ENCODE results near the gene NBPF4.
"Not testable (repeated sequence)": the region's sequence is repeated elsewhere in the genome, so short reads cannot be mapped to it uniquely, and the experiment has no call there.

The NBPF4 gene

GRCh38 chr1:108216028-108216890, 27.6 kb downstream of the NBPF4 start:
- H2AK5ac ChIP-seq (ENCODE audit: low read length); H3K4ac ChIP-seq (ENCODE audit: low read depth, low read length); H3K36me3 ChIP-seq (ENCODE audit: control insufficient read depth, insufficient read depth, low read length); H3K56ac ChIP-seq (ENCODE audit: low read length); H3K4me2 ChIP-seq (ENCODE audit: low read length); H3K23ac ChIP-seq (ENCODE audit: low read length); H2BK5ac ChIP-seq (ENCODE audit: low read length); H2BK120ac ChIP-seq (ENCODE audit: low read depth, low read length); H3K18ac ChIP-seq (ENCODE audit: low read length); H3K79me1 ChIP-seq (ENCODE audit: low read length); H3K79me2 ChIP-seq (ENCODE audit: control insufficient read depth, insufficient read depth, low read length); H4K8ac ChIP-seq (ENCODE audit: low read depth, low read length); H3K27ac ChIP-seq (ENCODE audit: low read depth, low read length); H4K5ac ChIP-seq (ENCODE audit: low read length); H2BK15ac ChIP-seq (replicated peaks; ENCODE audit: low read depth); H3K27me3 ChIP-seq (ENCODE audit: insufficient read depth, low read length, poor library complexity); DNase-seq; H3K4me1 ChIP-seq (ENCODE audit: control insufficient read depth, low read depth, low read length); H3K4me3 ChIP-seq (ENCODE audit: low read length); H3K9ac ChIP-seq (ENCODE audit: low read length): not testable (repeated sequence)
- no CpG with 5 or more reads among the region's 6 CpGs for WGBS (ENCODE audit: extremely low coverage, insufficient coverage, low lambda C conversion rate)

- not testable (repeated sequence) for H3K23ac ChIP-seq (ENCODE audit: low read length); H3K79me2 ChIP-seq (ENCODE audit: control insufficient read depth, insufficient read depth, low read length); H3K18ac ChIP-seq (ENCODE audit: low read length); DNase-seq; H3K56ac ChIP-seq (ENCODE audit: low read length); H4K8ac ChIP-seq (ENCODE audit: low read depth, low read length); H2BK120ac ChIP-seq (ENCODE audit: low read depth, low read length); H3K4me2 ChIP-seq (ENCODE audit: low read length); H3K4ac ChIP-seq (ENCODE audit: low read depth, low read length); H3K27me3 ChIP-seq (ENCODE audit: insufficient read depth, low read length, poor library complexity); H3K79me1 ChIP-seq (ENCODE audit: low read length); H2BK15ac ChIP-seq (replicated peaks; ENCODE audit: low read depth); H4K5ac ChIP-seq (ENCODE audit: low read length); H3K4me1 ChIP-seq (ENCODE audit: control insufficient read depth, low read depth, low read length); H3K9ac ChIP-seq (ENCODE audit: low read length); H2BK5ac ChIP-seq (ENCODE audit: low read length); H3K27ac ChIP-seq (ENCODE audit: low read depth, low read length); H3K4me3 ChIP-seq (ENCODE audit: low read length); H3K36me3 ChIP-seq (ENCODE audit: control insufficient read depth, insufficient read depth, low read length); H2AK5ac ChIP-seq (ENCODE audit: low read length)
- no CpG with 5 or more reads among the region's 5 CpGs for WGBS (ENCODE audit: extremely low coverage, insufficient coverage, low lambda C conversion rate)
Measured at GRCh38 chr1:108214641-108215465, 29.0 kb downstream of the NBPF4 start.

GRCh38 chr1:108211014-108211413, 32.9 kb downstream of the NBPF4 start:
- no peak for DNase-seq
- no peaks in the 10 kb centered on the region for H3K27me3 ChIP-seq (ENCODE audit: insufficient read depth, low read length, poor library complexity)
- no peaks in the 10 kb centered on the region for H3K36me3 ChIP-seq (ENCODE audit: control insufficient read depth, insufficient read depth, low read length)
- H4K8ac ChIP-seq (ENCODE audit: low read depth, low read length), result no peak overlapping the region
- no peak overlapping the region for H4K5ac ChIP-seq (ENCODE audit: low read length)
- no peak overlapping the region for H3K18ac ChIP-seq (ENCODE audit: low read length)
- no peak overlapping the region for H3K56ac ChIP-seq (ENCODE audit: low read length)
- no peak overlapping the region for H3K9ac ChIP-seq (ENCODE audit: low read length)
- WGBS (ENCODE audit: extremely low coverage, insufficient coverage, low lambda C conversion rate), result no CpG with 5 or more reads among the region's 1 CpG
- H3K79me2 ChIP-seq (ENCODE audit: control insufficient read depth, insufficient read depth, low read length), result no peaks in the 10 kb centered on the region
- H3K27ac ChIP-seq (ENCODE audit: low read depth, low read length), result no peak overlapping the region
- H3K23ac ChIP-seq (ENCODE audit: low read length), result no peak overlapping the region
- H3K4me2 ChIP-seq (ENCODE audit: low read length), result no peak overlapping the region
- no peaks in the 10 kb centered on the region for H3K4me1 ChIP-seq (ENCODE audit: control insufficient read depth, low read depth, low read length)
- no peaks in the 10 kb centered on the region for H3K79me1 ChIP-seq (ENCODE audit: low read length)
- no peak overlapping the region for H2BK5ac ChIP-seq (ENCODE audit: low read length)
- H2AK5ac ChIP-seq (ENCODE audit: low read length), result no peak overlapping the region
- H3K4ac ChIP-seq (ENCODE audit: low read depth, low read length), result no peak overlapping the region
- H3K4me3 ChIP-seq (ENCODE audit: low read length), result no peak overlapping the region
- H2BK120ac ChIP-seq (ENCODE audit: low read depth, low read length), result no peak overlapping the region
- no peak overlapping the region for H2BK15ac ChIP-seq (replicated peaks; ENCODE audit: low read depth)

GRCh38 chr1:108209456-108210108, 34.3 kb downstream of the NBPF4 start:
- Histone ChIP-seq H3K23ac (ENCODE audit: low read length) (peak overlapping the region; percentile 11), H2AK5ac (ENCODE audit: low read length) (no peak overlapping the region), H3K27ac (ENCODE audit: low read depth, low read length) (no peak overlapping the region), H3K4ac (ENCODE audit: low read depth, low read length) (no peak overlapping the region), H4K8ac (ENCODE audit: low read depth, low read length) (no peak overlapping the region), H2BK15ac (replicated peaks; ENCODE audit: low read depth) (no peak overlapping the region), H2BK120ac (ENCODE audit: low read depth, low read length) (no peak overlapping the region), H3K4me2 (ENCODE audit: low read length) (no peak overlapping the region), H4K5ac (ENCODE audit: low read length) (no peak overlapping the region), H3K79me1 (ENCODE audit: low read length) (no peaks in the 10 kb centered on the region), H2BK5ac (ENCODE audit: low read length) (no peak overlapping the region), H3K4me3 (ENCODE audit: low read length) (no peak overlapping the region), H3K36me3 (ENCODE audit: control insufficient read depth, insufficient read depth, low read length) (no peaks in the 10 kb centered on the region), H3K9ac (ENCODE audit: low read length) (no peak overlapping the region), H3K4me1 (ENCODE audit: control insufficient read depth, low read depth, low read length) (no peaks in the 10 kb centered on the region), H3K56ac (ENCODE audit: low read length) (peak overlapping the region; percentile 34), H3K79me2 (ENCODE audit: control insufficient read depth, insufficient read depth, low read length) (no peaks in the 10 kb centered on the region), H3K27me3 (ENCODE audit: insufficient read depth, low read length, poor library complexity) (no peaks in the 10 kb centered on the region), H3K18ac (ENCODE audit: low read length) (no peak overlapping the region)
- no CpG with 5 or more reads among the region's 11 CpGs for WGBS (ENCODE audit: extremely low coverage, insufficient coverage, low lambda C conversion rate)
- DNase-seq, result no peak

GRCh38 chr1:108208724-108209446, 35.0 kb downstream of the NBPF4 start:
- H3K56ac ChIP-seq (ENCODE audit: low read length), result peak overlapping the region; percentile 34
- H3K4me3 ChIP-seq (ENCODE audit: low read length), result no peak overlapping the region
- H3K9ac ChIP-seq (ENCODE audit: low read length), result no peak overlapping the region
- no peak overlapping the region for H3K4me2 ChIP-seq (ENCODE audit: low read length)
- H3K23ac ChIP-seq (ENCODE audit: low read length), result no peak overlapping the region
- H3K36me3 ChIP-seq (ENCODE audit: control insufficient read depth, insufficient read depth, low read length), result no peaks in the 10 kb centered on the region
- no peak overlapping the region for H2BK120ac ChIP-seq (ENCODE audit: low read depth, low read length)
- H2AK5ac ChIP-seq (ENCODE audit: low read length), result no peak overlapping the region
- H3K18ac ChIP-seq (ENCODE audit: low read length), result no peak overlapping the region
- no peak overlapping the region for H4K5ac ChIP-seq (ENCODE audit: low read length)
- peak; percentile 39 for DNase-seq
- H4K8ac ChIP-seq (ENCODE audit: low read depth, low read length), result no peak overlapping the region
- H2BK15ac ChIP-seq (replicated peaks; ENCODE audit: low read depth), result no peak overlapping the region
- H2BK5ac ChIP-seq (ENCODE audit: low read length), result no peak overlapping the region
- H3K27me3 ChIP-seq (ENCODE audit: insufficient read depth, low read length, poor library complexity), result no peaks in the 10 kb centered on the region
- no peak overlapping the region for H3K4ac ChIP-seq (ENCODE audit: low read depth, low read length)
- no peak overlapping the region for H3K27ac ChIP-seq (ENCODE audit: low read depth, low read length)
- no peaks in the 10 kb centered on the region for H3K79me2 ChIP-seq (ENCODE audit: control insufficient read depth, insufficient read depth, low read length)
- no peaks in the 10 kb centered on the region for H3K79me1 ChIP-seq (ENCODE audit: low read length)
- no CpG with 5 or more reads among the region's 11 CpGs for WGBS (ENCODE audit: extremely low coverage, insufficient coverage, low lambda C conversion rate)
- no peaks in the 10 kb centered on the region for H3K4me1 ChIP-seq (ENCODE audit: control insufficient read depth, low read depth, low read length)
